ENCODE results near the gene UBXN7. TPM values are rescaled to one million over a fixed set of nuclear protein-coding genes. Genes with fewer than 3 reads are reported as not detected.

UBXN7 gene
- total and polyA plus RNA-seq, 9 of the 15 experiments (the other 6 are each of a cell fraction or from before 2014, with no cell fraction given): 3.5 to 44.6 (median 13.4) TPM

- TF ChIP-seq MGA (IDR thresholded peaks at IDR 0.05): no peak; the same call in 1 of the 2 replicates
- no peak for TF ChIP-seq ARID3B (CRISPR knock-in tag; IDR thresholded peaks at IDR 0.05; ENCODE audit: borderline replicate concordance)
- peak; percentile 82 for TF ChIP-seq TBP (optimal IDR thresholded peaks at IDR 0.05; ENCODE audit: low read depth, low read length)
- 0 out of 2 replicates have a peak, but pooled peaks have one; percentile 48 for TF ChIP-seq HDAC8 (tag; IDR thresholded peaks at IDR 0.05)
- peak; percentile 93; the same call in 1 of the 2 replicates for TF ChIP-seq ATF6 (CRISPR knock-in tag; IDR thresholded peaks at IDR 0.05)
- TF ChIP-seq PHF20 (IDR thresholded peaks at IDR 0.05; ENCODE audit: partially characterized antibody): peak; percentile 81
- TF ChIP-seq KDM5B (IDR thresholded peaks at IDR 0.05; ENCODE audit: insufficient replicate concordance, low read depth, low read length): peak; percentile 52
- peak; percentile 97 for TF ChIP-seq CREM (IDR thresholded peaks at IDR 0.05; ENCODE audit: low read depth)
- TF ChIP-seq ZNF23 (CRISPR knock-in tag; IDR thresholded peaks at IDR 0.05): peak; percentile 10; the same call in 1 of the 2 replicates
- peak; percentile 92 for TF ChIP-seq E2F1 (CRISPR knock-in tag; IDR thresholded peaks at IDR 0.05)
Observed at GRCh38 chr3:196317687-196318467, 114.3 kb downstream of the UBXN7 start, which contains the start of gene DYNLT2B (continued).

Measured in K562 (cell line).